Measurements from ENCODE around the gene CYP11A1. TPM values are rescaled to one million over a fixed set of nuclear protein-coding genes. Genes with fewer than 3 reads are reported as not detected.

The CYP11A1 gene
- total RNA-seq, 2 donors from 2014 or later, result 0.21 to 0.26 TPM

DNA sequence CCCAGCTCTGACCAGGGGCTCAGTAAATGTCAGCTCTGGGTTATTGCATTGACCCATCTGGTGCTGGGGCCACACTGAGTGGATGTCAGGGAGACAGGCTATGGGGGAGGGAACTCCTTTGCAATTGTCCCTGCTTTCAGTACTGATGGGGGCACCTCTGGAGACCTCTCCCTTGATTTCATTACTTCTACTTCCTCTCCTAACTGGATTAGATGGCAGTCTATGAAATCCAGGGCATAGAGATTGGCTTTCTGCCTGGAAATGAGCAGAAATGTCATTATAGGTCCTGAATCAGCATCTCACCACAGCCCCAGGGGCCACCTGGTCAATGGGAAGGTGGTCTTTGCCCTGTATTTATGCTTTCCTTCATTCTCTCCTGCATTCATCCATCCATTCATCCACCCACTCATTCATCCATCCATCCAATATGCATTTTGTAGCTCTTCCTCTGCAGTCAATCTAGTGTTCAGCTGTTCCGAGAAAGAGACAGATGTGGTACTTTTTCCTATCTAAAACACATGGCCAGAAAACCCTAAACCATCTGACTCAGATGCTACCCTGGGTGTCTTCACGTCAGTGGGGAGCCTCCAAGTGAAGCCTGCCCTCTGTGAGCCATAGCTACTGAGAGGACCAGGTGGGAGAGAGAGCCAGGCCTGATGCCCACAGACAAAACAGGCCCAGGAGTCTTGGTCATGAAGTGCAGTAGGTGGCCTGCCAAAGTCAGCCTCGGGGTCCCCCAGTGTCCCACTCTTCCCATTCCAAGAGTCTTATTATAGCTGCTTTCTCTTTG lies 74.2 kb downstream of the CYP11A1 start:
- peaks cover 27% of the 10 kb centered on the region for H3K4me1 Mint-ChIP-seq (ENCODE audit: low read depth)
- H3K36me3 Mint-ChIP-seq (ENCODE audit: insufficient read depth in 2 of 2), result no peaks in the 10 kb centered on the region
- no peak overlapping the region for H3K27ac Mint-ChIP-seq
- H3K9me3 Mint-ChIP-seq, result peaks cover 0 to 2% of the 10 kb centered on the region in 2 donors
- H3K27me3 Mint-ChIP-seq (ENCODE audit: low read depth), result peaks cover 40% of the 10 kb centered on the region
- DNase-seq (no peak), ATAC-seq (replicated peaks in 1 of 2) (no peak)
- H3K4me3 Mint-ChIP-seq, result no peak overlapping the region

DNA sequence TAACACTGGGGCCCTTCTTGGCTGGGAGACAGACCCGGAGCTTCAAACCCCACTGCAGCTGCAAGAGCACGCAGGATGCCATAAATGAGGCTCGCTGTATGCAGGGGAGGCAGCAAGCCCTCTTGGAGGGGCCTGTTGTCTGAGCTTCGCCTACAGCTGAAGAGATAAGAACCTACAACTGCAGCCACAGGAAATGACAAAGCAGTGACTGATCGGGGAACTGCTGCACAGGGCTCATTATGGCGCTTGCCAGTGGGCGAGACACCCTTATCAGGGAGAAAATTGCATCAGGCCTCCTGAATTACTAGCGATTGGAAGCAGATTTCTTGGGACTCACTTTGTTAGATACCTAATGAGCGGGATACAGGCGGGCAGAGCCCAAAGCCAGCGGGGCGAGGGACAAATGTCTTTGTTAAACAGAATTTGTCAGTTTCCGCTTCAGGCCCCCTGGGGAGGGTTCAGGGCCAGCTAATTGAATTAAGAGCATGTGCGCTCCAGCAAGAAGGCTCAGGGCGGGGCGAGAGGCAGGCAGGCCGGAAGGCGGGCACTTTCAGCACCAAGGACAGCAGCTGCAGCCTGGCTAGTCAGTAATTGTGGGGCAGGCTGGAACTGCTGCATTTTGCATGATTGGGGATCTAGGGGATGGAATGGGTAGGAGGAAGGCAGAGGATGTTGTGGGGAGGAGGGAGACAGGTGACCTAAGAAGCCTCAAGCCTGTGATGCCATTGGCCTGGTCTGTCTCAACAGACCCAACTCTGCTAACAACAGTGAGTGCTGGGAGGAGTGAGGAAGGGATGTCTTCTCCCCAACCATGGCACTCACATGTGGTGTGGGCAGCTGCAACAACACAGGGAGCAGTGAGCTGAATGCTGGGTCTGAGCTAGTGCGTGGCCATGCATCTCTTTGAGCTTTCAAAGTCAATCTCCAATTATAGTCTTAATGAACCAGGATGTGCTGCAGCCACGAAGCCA lies 76.1 kb downstream of the CYP11A1 start:
- Mint-ChIP-seq H3K4me3 (peak overlapping the region; percentile 63 to 66), H3K27ac (peak overlapping the region; percentile 18), H3K9me3 (peaks cover 0 to 2% of the 10 kb centered on the region in 2 donors), H3K27me3 (ENCODE audit: low read depth) (peaks cover 49% of the 10 kb centered on the region), H3K36me3 (ENCODE audit: insufficient read depth in 2 of 2) (no peaks in the 10 kb centered on the region), H3K4me1 (ENCODE audit: low read depth) (peaks cover 27% of the 10 kb centered on the region)
- DNase-seq, result peak; percentile 86 to 88
- ATAC-seq (replicated peaks in 1 of 2), result peak; percentile 94 to 97

DNA sequence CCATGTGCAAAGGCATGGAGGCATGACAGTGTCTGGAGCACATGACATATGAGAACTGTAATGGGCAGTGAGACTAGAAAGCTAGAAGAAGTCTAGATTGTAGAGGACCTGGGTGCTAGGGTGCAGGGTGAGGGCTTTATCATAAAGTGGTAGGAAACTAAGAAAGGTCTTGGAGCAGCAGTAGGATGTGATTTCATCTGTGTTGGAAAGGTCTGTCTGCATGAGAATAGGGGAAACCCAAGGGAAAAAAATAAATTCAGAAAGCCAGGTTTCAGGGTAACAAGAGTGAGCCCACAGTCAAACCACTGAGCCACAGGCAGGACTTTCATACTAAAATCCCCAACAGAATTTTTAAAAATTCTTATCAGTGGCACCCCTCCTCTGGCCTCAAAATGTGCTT lies 76.8 kb downstream of the CYP11A1 start:
- H3K9me3 Mint-ChIP-seq, result peaks cover 0 to 2% of the 10 kb centered on the region in 2 donors
- H3K27me3 Mint-ChIP-seq (ENCODE audit: low read depth), result peaks cover 56% of the 10 kb centered on the region
- no peaks in the 10 kb centered on the region for H3K36me3 Mint-ChIP-seq (ENCODE audit: insufficient read depth in 2 of 2)
- no peak overlapping the region for H3K27ac Mint-ChIP-seq
- peak overlapping the region; percentile 63 to 66 for H3K4me3 Mint-ChIP-seq
- peaks cover 27% of the 10 kb centered on the region for H3K4me1 Mint-ChIP-seq (ENCODE audit: low read depth)
- ATAC-seq (replicated peaks in 1 of 2) (peak; percentile 8 to 40), DNase-seq (no peak)

DNA sequence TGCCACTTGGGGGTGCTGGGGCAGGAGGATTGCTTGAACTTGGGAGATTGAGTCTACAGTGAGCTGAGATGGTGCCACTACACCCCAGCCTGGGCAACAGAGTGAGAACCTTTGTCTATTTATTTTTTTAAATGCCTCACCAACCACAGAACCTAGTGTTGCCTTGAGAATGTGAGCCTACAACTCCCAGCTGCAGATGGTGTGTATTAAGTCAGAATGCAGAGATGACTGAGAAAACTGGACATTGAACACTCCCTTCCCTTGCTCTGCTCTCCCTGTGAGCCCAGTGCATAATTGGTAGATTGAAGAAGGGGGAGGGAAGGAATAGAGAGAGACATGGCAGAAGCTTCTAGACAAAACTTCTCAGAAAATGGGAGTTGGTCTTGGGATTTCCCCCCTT lies 77.8 kb downstream of the CYP11A1 start:
- Mint-ChIP-seq H3K36me3 (ENCODE audit: insufficient read depth in 2 of 2) (no peaks in the 10 kb centered on the region), H3K27ac (no peak overlapping the region), H3K4me1 (ENCODE audit: low read depth) (peaks cover 27% of the 10 kb centered on the region), H3K9me3 (peaks cover 0 to 2% of the 10 kb centered on the region in 2 donors), H3K4me3 (no peak overlapping the region), H3K27me3 (ENCODE audit: low read depth) (peaks cover 53% of the 10 kb centered on the region)
- ATAC-seq (replicated peaks in 1 of 2) (no peak), DNase-seq (no peak)

Other genes starting within 250 kb of the CYP11A1 start
- under 1 TPM in 1 of 2 donors, not detected in 1; 0.62 TPM for gene ISLR2, start 237.1 kb downstream of the CYP11A1 start, total RNA-seq
- under 1 TPM in 1 of 2 donors, not detected in 1; 0.12 TPM for gene ISLR, start 193.9 kb downstream of the CYP11A1 start, total RNA-seq
- gene STRA6, start 164.9 kb downstream of the CYP11A1 start, total RNA-seq, result under 1 TPM; 0.43 to 0.46 TPM
- not detected for gene CCDC33, start 131.3 kb downstream of the CYP11A1 start, total RNA-seq
- 10 to 100 TPM; 46.7 to 57.1 TPM for gene SEMA7A, start 66.3 kb upstream of the CYP11A1 start, total RNA-seq
- gene UBL7, start 93.5 kb upstream of the CYP11A1 start, total RNA-seq, result 10 to 100 TPM; 47.8 to 55.1 TPM
- 10 to 100 TPM; 47.6 to 53.8 TPM for gene ARID3B, start 173.6 kb upstream of the CYP11A1 start, total RNA-seq
- 100 to 1,000 TPM; 116 to 120 TPM for gene CLK3, start 248.2 kb upstream of the CYP11A1 start, total RNA-seq

Data from activated T-cell treated with anti-CD3 and anti-CD28 coated beads, Interleukin-2, amount 50 U/mL, for 72 hours (primary cell).